ENCODE data around the gene KRT10.
"Not testable (repeated sequence)": the region's sequence is repeated elsewhere in the genome, so short reads cannot be mapped to it uniquely, and the experiment has no call there.

The KRT10 gene

DNA sequence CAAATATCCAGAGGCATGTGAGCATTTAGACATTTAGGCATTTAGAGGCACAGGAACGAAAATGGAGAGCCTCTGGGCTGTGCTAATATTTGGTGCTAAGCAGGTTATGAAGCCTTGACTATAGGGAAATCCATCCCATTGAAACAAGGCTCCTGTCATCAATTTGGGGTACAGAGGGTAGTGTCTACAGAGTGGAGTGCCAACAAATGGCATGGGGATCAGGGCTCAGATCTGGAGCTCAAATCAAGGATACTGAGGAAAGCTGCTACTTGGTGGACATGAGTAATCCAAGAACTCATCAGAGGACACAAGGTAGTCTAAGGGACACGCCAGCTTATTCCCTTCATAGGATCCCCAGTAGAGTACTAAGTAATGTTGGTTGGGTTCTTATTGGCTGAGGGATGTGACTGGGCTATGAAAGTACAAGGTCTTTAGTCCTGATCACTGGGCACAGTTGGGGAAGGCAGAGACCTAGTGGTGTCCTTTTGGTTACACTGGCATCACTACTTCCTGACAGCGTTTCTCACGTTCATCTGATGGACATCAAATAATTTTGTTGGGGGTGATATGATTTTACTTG lies 5.2 kb downstream of the KRT10 start:
- TF ChIP-seq, protein P1, sequence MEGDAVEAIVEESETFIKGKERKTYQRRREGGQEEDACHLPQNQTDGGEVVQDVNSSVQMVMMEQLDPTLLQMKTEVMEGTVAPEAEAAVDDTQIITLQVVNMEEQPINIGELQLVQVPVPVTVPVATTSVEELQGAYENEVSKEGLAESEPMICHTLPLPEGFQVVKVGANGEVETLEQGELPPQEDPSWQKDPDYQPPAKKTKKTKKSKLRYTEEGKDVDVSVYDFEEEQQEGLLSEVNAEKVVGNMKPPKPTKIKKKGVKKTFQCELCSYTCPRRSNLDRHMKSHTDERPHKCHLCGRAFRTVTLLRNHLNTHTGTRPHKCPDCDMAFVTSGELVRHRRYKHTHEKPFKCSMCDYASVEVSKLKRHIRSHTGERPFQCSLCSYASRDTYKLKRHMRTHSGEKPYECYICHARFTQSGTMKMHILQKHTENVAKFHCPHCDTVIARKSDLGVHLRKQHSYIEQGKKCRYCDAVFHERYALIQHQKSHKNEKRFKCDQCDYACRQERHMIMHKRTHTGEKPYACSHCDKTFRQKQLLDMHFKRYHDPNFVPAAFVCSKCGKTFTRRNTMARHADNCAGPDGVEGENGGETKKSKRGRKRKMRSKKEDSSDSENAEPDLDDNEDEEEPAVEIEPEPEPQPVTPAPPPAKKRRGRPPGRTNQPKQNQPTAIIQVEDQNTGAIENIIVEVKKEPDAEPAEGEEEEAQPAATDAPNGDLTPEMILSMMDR (conservative IDR thresholded peaks at IDR 0.05; ENCODE audit: low read depth, low read length), result no peak
- no peak for DNase-seq (ENCODE audit: low read depth)
- H3K4me3 ChIP-seq (ENCODE audit: low read length), result no peak overlapping the region

DNA sequence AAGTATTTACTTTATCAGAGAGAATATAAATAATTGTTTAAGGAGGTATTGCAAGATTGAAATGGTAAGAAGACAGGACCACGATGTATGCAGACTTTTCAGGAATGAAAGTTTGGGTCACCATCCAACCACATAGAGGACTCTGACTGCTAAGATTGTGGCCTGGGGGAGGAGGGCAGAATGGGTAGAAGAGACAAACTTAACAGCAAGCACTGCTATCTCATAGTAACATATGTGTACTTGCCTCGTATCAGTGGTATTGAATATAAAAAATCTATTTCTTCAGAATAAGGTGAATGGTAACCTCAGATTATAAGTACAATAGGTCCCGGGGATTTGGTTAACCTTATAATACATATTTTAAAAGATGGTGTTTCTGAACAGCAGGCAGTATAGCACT lies 5.8 kb downstream of the KRT10 start:
- no peak overlapping the region for H3K4me3 ChIP-seq (ENCODE audit: low read length)
- TF ChIP-seq, protein P1 (conservative IDR thresholded peaks at IDR 0.05; ENCODE audit: low read depth, low read length), result no peak
- DNase-seq (ENCODE audit: low read depth), result no peak

DNA sequence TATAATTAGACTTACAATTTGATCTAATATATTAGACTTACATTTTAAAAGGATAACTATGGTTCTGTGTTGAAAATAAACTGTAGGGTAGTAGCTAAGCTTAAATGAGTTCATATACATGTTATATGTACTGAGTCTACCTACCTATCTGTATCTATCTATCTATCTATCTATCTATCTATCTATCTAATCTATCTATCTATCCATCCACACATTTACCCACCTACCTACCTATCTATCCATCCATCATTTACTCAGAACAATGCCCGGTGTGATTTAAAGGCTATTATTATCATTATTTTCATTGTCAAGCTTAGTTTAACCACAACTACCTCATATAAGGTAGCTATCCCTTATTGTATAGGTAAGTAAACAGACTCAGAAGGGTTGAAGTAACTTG lies 7.0 kb downstream of the KRT10 start:
- TF ChIP-seq, protein P1 (conservative IDR thresholded peaks at IDR 0.05; ENCODE audit: low read depth, low read length), result no peak
- no peak for DNase-seq (ENCODE audit: low read depth)

DNA sequence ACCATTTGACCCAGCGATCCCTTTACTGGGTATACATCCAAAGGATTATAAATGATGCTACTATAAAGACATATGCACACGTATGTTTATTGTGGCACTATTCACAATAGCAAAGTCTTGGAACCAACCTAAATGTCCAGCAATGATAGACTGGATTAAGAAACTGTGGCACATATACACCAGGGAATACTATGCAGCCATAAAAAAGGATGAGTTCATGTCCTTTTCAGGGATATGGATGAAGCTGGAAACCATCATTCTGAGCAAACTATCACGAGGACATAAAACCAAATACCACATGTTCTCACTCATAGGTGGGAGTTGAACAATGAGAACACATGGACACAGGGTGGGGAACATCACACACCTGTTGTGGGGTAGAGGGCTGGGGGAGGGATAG lies 7.8 kb downstream of the KRT10 start:
- H3K4me3 ChIP-seq (ENCODE audit: low read length); DNase-seq (ENCODE audit: low read depth): not testable (repeated sequence)

More for the DNA sequence above, 7.0 kb downstream of the KRT10 start:
- no peak overlapping the region for H3K4me3 ChIP-seq (ENCODE audit: low read length)

DNA sequence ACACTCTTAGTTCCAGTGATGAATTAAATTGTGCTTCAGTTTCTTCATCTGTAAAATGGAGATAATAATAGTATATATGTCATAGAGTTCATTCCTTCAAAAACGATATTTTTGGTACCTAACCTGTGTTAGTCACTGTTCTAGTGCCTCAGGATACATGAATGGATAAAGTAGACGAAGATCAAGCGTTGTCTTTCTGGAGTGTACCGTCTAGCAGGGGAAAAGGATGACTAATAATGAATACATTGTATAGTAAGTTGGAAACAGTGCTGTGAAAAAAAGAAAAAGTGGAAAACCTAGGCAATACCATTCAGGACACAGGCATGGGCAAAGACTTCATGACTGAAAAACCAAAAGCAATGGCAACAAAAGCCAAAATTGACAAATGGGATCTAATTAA lies 8.6 kb downstream of the KRT10 start:
- no peak overlapping the region for H3K4me3 ChIP-seq (ENCODE audit: low read length)
- TF ChIP-seq, protein P1 (conservative IDR thresholded peaks at IDR 0.05; ENCODE audit: low read depth, low read length), result no peak
- no peak for DNase-seq (ENCODE audit: low read depth)

DNA sequence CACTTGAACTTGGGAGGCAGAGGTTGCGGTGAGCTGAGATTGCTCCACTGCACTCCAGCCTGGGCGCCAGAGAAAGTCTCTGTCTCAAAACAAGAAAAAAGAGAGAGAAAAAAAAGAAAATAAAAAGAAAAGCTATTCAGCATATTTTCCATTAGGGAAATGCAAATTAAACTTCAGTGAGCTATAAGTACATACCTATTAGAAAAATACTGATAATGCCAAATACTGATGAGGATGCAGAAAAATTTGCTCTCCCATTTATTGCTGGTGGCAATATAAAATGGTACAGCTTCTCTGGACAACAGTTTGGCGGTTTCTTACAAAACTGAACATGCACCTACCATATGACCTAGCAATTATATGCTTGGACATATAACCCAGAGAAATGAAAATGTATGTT lies 9.8 kb downstream of the KRT10 start:
- DNase-seq (ENCODE audit: low read depth), result no peak
- TF ChIP-seq, protein P1 (conservative IDR thresholded peaks at IDR 0.05; ENCODE audit: low read depth, low read length), result no peak
- no peak overlapping the region for H3K4me3 ChIP-seq (ENCODE audit: low read length)

DNA sequence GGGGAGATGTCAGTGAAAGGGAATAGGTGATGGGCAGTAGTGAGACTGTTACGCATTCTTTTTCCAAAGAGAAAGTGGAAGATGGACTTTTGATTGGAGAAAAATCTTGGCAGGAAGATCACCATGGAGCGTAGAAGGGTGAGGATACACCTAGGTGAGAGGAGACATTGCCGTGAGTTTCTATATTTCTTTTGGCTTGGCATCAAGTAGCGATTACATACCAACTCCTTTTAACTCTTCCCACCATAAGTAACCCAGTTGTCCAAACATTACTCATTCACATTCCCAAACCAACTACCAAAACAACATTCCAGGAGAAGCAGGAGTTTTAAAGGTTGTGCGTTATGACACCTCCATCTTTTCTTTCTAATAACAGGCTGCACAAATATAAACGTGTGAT lies 11.9 kb downstream of the KRT10 start:
- no peak for DNase-seq (ENCODE audit: low read depth)
- TF ChIP-seq, protein P1 (conservative IDR thresholded peaks at IDR 0.05; ENCODE audit: low read depth, low read length), result no peak
- no peak overlapping the region for H3K4me3 ChIP-seq (ENCODE audit: low read length)

Data from retinal pigment epithelial cell (primary cell).